ENCODE results near the gene COX4I2. TPM values are rescaled to one million over a fixed set of nuclear protein-coding genes. Genes with fewer than 3 reads are reported as not detected.
A peak's percentile ranks its signal among the peaks of the same experiment; 100 is the strongest.

COX4I2 gene
- total RNA-seq, 4 donors from 2014 or later, result 2.5 TPM; not detected in 3

DNA sequence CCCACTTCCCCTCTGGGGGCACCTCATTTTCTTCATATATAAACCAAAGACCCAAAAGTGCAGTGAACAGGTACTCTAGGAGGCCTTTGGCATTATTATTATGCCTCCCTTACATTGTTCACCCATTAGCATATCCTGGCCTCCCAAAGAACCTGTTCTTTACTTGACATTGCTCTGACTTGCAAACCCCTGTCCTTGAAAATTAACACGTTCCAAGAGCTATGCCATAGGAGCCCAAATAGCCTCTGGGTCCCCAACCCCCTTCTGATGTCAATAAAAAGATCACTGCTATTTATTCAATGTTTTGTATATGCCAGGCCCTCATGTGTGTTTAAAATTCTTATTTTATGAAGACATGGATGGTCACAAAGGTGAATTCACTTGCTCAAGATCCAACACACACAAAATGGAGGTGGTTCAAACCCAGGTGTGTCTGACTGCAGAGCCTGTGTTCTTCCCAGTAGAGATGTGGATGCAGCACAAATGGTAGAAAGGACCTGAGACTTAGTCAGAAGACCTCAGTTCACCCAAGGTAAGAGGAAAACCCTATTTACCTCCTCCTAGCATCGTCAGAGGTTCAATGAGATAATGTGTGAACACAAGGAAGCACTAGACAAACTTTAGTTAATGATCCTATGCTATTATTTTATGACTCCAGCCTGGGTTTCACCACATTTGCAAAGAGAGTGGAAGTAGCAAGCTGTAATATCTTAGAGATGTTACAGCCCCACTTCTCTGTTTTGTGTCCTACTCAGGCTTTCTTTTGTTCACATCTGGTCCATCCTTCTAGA, 48.3 kb downstream of the COX4I2 start:
- DNase-seq, result no peak
- Histone ChIP-seq H3K4me3 (no peak overlapping the region), H3K4me1 (peaks cover 0 to 7% (median 2%) of the 10 kb centered on the region in 4 donors), H3K27me3 (no peaks in the 10 kb centered on the region), H3K36me3 (peaks cover 0 to 25% (median 0%) of the 10 kb centered on the region in 3 donors), H3K9me3 (no peaks in the 10 kb centered on the region), H3K27ac (peak overlapping the region in 2 of 4 donors; percentile 15 to 23)
- TF ChIP-seq, protein P1, sequence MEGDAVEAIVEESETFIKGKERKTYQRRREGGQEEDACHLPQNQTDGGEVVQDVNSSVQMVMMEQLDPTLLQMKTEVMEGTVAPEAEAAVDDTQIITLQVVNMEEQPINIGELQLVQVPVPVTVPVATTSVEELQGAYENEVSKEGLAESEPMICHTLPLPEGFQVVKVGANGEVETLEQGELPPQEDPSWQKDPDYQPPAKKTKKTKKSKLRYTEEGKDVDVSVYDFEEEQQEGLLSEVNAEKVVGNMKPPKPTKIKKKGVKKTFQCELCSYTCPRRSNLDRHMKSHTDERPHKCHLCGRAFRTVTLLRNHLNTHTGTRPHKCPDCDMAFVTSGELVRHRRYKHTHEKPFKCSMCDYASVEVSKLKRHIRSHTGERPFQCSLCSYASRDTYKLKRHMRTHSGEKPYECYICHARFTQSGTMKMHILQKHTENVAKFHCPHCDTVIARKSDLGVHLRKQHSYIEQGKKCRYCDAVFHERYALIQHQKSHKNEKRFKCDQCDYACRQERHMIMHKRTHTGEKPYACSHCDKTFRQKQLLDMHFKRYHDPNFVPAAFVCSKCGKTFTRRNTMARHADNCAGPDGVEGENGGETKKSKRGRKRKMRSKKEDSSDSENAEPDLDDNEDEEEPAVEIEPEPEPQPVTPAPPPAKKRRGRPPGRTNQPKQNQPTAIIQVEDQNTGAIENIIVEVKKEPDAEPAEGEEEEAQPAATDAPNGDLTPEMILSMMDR (IDR thresholded peaks at IDR 0.05), result no peak
- no peak for TF ChIP-seq POLR2A (IDR thresholded peaks at IDR 0.05)

DNA sequence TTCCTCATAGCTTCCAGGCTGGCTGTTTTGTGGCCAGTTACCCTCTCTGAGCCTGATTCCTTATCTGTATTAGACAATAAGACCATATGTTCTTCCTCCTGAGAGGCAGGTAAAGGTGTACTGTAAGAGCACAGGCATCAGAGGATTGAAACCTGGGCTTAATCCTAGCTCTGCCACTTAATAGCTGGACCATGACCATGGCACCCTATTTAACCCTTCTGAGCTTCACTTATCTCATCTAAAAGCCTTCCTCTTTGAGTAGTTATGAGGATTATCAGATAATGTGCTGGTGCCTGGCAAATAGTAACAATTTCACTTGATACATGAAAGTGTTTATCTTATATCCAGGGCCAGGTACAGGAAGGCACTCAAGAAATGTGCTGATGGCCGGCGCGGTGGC, 50.1 kb downstream of the COX4I2 start:
- H3K4me1 ChIP-seq, result peaks cover 0 to 7% (median 2%) of the 10 kb centered on the region in 4 donors
- H3K36me3 ChIP-seq, result peaks cover 0 to 28% (median 0%) of the 10 kb centered on the region in 3 donors
- TF ChIP-seq POLR2A (IDR thresholded peaks at IDR 0.05), result no peak
- TF ChIP-seq, protein P1 (IDR thresholded peaks at IDR 0.05), result no peak
- H3K27me3 ChIP-seq, result no peaks in the 10 kb centered on the region
- H3K4me3 ChIP-seq, result no peak overlapping the region
- no peaks in the 10 kb centered on the region for H3K9me3 ChIP-seq
- peak overlapping the region in 1 of 4 donors; percentile 1 for H3K27ac ChIP-seq
- no peak for DNase-seq

DNA sequence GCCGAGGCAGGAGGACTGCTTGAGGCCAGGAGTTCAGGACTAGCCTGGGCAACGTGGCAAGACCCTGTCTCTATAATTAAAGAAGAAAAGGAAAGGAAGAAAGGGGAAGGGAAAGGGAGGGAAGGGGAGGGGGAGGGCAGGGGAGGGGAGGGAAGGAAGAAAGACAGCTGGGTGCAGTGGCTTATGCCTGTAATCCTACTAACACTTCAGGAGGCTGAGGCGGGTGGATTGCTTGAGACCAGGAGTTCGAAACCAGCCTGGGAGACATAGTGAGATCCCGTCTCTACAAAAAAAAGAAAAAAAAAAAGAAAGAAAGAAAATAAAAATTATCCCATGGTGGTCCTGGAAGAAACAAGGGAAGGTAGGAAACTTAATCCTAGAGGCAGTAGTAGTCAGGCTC, 51.4 kb downstream of the COX4I2 start:
- Histone ChIP-seq H3K27me3 (no peaks in the 10 kb centered on the region), H3K27ac (no peak overlapping the region), H3K4me3 (no peak overlapping the region), H3K4me1 (peaks cover 0 to 8% (median 4%) of the 10 kb centered on the region in 4 donors), H3K9me3 (no peaks in the 10 kb centered on the region), H3K36me3 (peaks cover 0 to 25% (median 0%) of the 10 kb centered on the region in 3 donors)
- TF ChIP-seq, protein P1 (IDR thresholded peaks at IDR 0.05), result no peak
- DNase-seq, result no peak

DNA sequence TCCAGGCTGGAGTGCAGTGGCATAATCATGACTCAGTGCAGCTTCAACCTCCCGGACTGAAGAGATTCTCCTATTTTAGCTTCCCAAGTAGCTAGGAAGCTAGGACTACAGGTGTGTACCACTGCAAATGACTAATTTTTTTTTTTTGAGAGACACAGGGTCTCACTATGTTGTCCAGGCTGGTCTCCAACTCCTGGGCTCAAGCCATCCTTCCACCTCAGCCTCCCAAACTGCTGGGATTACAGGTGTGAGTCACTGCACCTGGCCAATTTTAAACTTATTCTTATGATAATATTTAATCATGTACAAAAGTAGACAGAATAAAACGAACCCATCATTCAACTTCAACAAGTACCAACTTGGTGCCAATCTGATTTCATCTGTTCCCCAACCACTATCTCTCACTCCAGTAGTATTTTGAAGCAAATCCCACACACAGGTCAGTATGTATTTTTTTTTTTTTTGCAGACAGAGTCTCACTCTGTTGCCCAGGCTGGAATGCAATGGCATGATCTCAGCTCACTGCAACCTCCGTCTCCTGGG, 52.5 kb downstream of the COX4I2 start:
- no peak overlapping the region for H3K4me3 ChIP-seq
- no peak for DNase-seq
- H3K9me3 ChIP-seq, result no peaks in the 10 kb centered on the region
- no peaks in the 10 kb centered on the region for H3K27me3 ChIP-seq
- H3K4me1 ChIP-seq, result peaks cover 0 to 18% (median 0%) of the 10 kb centered on the region in 4 donors
- H3K27ac ChIP-seq, result no peak overlapping the region
- peaks cover 0 to 24% (median 0%) of the 10 kb centered on the region in 3 donors for H3K36me3 ChIP-seq
- TF ChIP-seq, protein P1 (IDR thresholded peaks at IDR 0.05), result no peak

DNA sequence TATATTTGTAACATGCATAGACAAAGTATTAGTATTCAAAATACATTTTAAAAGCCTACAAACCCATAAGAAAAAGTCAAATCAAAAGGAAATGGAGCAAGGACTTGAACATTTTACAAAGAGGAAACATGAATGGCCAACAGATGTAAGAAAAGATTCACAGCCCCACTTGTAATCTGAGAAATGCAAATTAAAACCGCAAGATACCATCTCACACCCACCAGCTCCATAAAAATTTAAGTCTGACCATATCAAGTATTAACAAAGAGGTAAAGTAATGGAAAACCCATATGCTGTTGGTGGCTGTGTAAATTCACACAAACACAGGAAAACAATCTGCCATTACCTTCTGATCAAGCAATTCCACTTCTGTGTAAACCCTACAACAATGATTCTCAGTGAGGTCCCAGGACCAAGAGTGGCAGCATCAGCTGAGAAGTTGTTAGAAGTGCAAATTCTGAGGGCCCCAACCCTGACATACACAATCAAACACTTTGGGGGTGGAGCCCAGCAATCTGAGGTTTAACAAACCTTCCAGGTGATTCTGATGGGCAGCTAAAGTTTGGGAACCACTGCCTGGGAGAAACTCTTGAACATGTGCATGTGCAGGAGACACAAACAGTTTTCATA, 54.0 kb downstream of the COX4I2 start:
- no peak for DNase-seq
- Histone ChIP-seq H3K27me3 (no peaks in the 10 kb centered on the region), H3K36me3 (peaks cover 0 to 21% (median 0%) of the 10 kb centered on the region in 3 donors), H3K4me1 (peaks cover 0 to 33% (median 4%) of the 10 kb centered on the region in 4 donors), H3K4me3 (no peak overlapping the region), H3K9me3 (no peaks in the 10 kb centered on the region), H3K27ac (peak overlapping the region in 1 of 4 donors; percentile 19)
- TF ChIP-seq POLR2A (IDR thresholded peaks at IDR 0.05), result no peak
- TF ChIP-seq, protein P1 (IDR thresholded peaks at IDR 0.05), result no peak

All from Peyer's patch (tissue), 4 donors.